Right forelimb (tissue), 1 donor: ENCODE measurements around the gene PIRT.

Source experiments
- DNase-seq: peaks from one replicate; pipeline ENCODE4 v3.0.0-alpha.2; 2018

Gene PIRT

DNA sequence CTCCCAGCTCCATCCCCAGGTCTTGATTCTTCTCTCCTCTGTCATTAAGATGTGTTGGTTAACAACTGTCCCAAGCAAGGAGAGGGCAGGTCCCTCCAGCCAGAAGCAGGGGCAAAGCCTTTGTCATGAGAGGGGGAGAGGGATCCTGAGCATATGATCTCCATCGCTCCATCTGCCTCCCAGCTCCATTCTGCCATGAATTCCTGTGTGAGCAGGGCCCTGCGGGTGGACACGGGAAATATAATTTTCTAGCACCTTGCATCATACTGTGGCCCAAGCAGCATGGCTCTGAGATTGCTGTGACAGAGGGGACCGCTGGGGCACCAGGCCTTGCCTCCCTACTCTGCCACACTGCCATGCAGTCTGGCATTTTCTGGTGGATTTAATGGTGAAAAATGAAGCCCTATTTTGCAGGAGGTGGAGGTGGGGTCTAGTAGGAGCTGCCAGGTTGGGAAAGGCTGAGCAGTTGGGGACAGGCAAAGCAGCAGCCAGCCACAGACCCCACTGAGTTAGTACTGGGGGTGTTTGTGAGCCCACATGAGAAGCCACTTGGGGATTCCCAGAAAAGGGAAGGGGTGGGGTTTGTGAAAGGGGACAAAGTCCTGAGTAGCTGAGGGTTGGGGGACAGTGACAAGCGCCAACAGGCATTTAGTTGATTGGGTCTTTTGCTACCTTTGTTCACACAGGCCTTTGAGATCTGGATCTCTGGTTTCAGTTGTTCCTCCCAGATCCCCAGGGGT is 50.4 kb downstream of the PIRT start:
- no peak for DNase-seq

DNA sequence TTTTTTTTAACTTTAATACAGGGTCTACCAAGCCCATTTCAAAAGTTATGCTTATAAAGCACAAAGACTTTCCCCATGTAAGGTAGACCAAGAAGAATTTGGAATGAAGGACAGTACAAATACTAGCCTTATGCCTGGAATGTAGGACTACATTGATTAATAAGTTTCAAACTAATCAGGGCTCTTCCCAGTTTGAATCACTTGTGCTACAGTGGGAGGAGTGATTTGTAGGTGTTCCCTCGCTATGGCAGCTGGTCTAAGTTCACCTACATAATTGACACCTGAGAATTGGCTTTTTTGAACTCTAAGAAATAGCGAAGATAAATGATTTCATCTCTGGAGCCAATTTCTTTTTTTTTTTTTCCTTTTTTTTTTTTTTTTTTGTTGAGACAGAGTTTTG is 52.6 kb downstream of the PIRT start:
- DNase-seq = no peak

DNA sequence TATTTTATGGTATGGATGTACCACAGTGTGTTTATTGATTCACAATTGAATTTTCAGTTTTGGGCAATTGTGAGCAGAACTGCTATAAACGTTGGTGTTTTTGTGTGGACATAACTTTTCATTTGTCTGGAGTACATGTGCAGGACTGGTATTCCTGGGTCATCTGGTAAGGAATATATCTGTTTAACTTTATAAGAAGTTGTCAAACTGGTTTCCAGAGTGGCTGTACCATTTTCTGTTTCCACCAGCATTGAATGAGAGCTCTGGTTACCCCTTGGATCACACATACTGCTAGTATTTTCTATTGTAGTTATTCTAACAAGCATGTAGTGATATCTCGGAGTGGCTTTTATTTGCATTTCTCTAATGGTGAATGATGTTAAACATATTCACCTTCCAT is 58.3 kb downstream of the PIRT start:
- no peak for DNase-seq

DNA sequence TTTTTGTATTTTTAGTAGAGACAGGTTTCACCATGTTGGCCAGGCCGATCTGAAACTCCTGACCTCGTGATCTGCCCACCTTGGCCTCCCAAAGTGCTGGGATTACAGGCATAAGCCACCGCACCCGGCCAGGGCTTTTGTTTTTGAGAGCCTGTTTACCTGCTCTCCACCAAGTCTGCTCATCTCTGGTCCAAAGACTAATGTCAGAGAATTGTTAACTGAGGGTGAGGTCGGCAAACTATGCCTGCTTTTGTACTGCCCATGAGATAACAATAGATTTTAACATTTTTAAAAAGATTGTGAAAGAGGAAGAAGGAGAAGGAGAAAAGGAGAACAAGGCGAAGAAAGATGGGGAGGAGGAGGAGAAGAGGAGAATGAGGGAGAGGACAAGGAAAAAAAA is 60.0 kb downstream of the PIRT start:
- DNase-seq = no peak

DNA sequence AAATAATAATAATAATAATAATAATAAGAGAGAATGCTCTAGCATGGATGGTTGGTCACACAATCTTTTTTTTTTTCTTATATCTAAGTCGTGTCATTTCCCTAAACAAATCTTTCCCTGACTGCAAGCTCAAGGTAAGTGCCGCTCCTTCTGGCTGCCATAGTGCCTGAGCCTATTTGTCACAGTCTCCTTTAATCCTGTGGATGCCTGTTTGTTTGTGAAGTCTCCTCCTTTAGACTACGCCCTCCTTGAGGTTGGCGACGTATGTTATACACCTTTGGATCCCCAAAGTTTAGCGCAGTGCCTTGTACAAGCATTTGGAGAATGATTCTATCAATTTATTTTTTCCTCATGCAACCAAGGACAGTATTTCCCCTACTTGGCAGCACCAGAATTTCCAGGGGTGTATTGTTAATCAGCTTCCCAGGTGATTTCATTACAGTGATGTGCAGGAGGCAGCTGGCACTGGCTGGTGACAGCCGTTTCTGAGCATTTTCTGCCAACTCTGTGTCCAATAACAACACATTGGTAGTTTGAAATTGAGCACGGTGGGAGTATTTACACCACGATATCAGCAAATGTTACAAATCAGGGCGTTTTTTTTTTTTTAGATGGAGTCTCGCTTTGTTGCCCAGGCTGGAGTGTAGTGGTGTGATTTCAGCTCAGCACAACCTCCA is 60.6 kb downstream of the PIRT start:
- no peak for DNase-seq

DNA sequence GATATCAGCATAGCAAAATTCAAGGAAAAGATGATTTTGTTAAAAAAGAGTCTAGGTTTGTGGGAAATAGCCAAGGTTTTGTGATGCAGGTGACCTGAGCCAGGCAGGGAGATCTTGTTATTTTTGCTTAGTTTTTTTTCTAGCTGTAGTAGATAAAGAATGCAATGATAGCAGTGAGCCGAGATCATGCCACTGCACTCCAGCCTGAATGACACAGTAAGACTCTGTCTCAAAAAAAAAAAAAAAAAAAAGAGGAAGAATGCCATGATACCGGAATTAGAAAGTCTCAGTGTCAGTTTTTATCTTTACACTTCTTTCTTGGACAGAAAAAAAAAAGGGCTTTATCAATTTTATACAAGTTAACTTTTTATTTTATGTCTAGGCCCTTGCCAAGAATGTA is 61.5 kb downstream of the PIRT start:
- DNase-seq = no peak

DNA sequence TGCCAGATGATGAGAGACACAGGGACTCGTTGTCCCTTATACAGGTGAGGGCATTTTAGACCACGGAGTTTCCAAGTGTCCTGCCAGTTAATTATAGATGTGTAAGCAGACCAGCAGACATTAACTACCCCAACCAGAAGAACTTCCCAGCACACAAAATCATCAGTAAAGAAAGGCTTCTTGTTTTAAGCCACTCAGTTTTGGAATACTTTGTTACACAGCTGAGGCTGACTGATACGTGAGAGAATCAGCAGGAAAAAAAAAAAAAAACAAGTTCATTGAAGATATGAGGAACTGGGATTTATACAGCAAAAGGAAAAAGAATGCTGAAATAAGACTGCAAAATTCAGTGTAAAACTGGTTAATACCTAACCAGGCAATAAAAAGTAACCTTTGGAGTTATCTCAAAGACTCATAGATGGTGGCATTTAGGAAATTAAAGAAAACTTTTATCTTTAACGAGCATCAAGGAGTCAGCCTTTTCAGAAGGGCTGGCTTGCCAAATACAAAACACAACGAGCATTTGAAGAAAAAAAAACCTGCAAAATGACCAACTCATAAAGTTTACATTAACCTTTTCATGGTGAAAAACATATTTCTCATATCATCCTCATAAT is 62.0 kb downstream of the PIRT start:
- DNase-seq = no peak

DNA sequence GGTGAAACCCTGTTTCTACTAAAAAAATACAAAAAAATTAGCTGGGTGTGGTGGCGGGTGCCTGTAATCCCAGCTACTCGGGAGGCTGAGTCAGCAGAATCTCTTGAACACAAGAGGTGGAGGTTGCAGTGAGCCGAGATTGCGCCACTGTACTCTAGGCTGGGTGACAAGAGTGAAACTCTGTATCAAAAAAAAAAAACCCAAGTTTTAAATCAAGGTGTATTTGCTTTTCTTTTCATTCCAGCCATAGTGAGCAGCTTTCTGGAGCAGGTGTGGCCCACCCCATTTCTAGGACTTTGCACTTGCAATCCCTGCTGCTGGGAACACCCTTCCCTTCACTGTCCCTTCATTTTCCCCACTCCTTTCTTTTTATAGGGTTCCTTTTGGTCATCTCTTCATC is 62.8 kb downstream of the PIRT start:
- DNase-seq = no peak

DNA sequence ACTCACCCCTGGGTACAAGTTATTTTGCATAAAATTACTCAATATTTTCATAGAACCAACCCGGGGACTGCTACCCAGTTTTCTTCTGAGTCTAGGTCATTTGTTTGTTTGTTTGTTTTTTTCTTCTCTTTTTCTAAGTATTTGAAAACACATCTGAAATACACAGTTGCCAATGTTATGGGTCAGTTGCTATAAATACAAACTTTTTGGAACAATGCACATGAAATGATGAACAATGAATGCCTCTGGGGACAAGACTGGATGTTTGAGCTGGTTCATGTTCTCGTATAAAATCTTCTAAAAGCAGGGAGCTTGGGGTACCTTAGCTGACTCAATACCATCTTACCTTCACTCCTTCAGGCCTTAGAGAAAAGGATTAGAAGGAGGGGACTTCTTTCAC is 64.5 kb downstream of the PIRT start:
- DNase-seq = no peak
